Fibroblast of skin of back (primary cell): Measurements from ENCODE around the gene KCNG4. TPM values are rescaled to one million over a fixed set of nuclear protein-coding genes. Genes with fewer than 3 reads are reported as not detected.

Source experiments
- DNase-seq: peaks from one replicate; pipeline ENCODE4 v3.0.0-alpha.2; 2013
- polyA plus RNA-seq, 2 experiments: library from polyadenylated mRNA; unstranded; fragments of 120-200 nt; gene quantifications; one replicate each; pipeline ENCODE4 v1.2.1, GENCODE V29; 2013; ENCODE audit not compliant: insufficient read length in 2 of 2

The KCNG4 gene, protein sequence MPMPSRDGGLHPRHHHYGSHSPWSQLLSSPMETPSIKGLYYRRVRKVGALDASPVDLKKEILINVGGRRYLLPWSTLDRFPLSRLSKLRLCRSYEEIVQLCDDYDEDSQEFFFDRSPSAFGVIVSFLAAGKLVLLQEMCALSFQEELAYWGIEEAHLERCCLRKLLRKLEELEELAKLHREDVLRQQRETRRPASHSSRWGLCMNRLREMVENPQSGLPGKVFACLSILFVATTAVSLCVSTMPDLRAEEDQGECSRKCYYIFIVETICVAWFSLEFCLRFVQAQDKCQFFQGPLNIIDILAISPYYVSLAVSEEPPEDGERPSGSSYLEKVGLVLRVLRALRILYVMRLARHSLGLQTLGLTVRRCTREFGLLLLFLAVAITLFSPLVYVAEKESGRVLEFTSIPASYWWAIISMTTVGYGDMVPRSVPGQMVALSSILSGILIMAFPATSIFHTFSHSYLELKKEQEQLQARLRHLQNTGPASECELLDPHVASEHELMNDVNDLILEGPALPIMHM
- polyA plus RNA-seq (2013, experiment 1 of 2; ENCODE audit: insufficient read length) = not detected
- polyA plus RNA-seq (2013, experiment 2 of 2; ENCODE audit: insufficient read length) = 0.02 TPM

DNA sequence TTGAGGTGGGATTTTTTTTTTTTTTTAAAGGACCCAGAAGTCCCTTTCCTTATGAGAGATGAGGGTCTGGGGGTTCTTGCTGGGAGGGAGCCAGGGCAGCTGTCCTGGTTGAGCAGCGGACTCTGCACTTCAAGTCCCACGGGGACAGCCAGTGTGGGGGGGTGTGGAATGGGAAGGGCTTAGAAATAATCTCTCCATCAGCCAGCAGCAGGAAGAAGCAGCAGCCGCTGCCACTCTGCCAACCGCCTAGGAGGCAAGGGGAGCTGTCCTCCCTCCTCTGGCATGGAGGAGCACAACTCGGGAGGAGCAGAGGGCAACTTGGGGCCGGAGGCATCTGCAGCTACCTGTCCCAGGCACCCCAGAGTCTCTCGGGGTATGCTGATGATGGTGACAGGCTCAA lies at the start of gene KCNG4:
Gene KCNG4, minus strand, starts transcription at position 104 of the 400 bp plus-strand sequence. CDS start 2,527 bp downstream, outside the sequence.
- DNase-seq = no peak

DNA sequence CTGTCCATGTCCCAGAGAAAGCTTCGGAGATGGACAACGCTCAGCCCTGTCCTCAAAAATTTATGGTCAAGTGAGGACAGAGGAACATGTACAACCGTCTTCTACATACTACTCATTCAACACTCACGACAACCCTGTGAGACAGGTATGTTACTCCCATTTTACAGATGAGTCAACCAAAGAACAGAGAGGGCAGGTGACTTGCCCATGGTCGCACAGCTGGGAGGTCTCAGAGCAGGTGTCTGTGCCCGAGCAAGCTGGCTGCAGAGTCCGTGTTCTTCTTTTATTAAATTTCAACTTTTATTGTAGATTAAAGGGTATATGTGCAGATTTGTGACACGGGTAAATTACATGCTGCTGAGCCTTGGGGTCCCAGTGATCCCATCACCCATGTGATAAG lies 49.1 kb upstream of the KCNG4 start:
- no peak for DNase-seq

DNA sequence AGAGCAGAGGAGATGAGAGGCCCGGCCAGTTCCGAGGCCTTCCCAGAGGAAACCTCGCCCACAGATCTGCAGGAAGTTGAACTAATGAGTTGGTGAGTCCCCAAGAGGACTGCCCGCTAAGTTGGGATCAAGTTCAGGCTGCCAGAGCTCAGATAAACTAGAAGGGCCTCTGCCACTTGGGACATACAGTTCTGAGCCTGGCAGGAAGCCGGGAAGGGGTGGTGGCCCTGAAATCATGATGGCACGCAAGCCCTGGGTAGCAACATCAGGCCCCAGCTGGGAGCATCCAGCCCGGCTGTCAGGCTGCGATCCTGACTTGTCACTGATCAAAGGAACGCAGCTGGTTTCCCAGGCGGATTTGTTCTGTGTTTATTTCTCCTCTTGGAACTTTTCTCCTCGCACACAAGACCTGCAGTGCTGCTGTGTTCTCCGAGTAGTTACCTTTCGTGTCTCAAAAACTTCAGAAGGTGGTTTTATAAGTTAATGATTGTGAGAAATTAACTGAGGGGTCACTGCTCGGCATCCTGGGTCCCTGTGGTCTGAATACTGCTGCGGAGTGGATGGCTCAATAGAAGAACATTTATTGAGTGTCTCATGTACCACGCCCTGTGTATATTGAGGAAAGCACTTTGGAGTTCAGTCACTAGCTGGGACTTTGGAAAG lies 46.9 kb upstream of the KCNG4 start:
- peak; percentile 83 for DNase-seq

DNA sequence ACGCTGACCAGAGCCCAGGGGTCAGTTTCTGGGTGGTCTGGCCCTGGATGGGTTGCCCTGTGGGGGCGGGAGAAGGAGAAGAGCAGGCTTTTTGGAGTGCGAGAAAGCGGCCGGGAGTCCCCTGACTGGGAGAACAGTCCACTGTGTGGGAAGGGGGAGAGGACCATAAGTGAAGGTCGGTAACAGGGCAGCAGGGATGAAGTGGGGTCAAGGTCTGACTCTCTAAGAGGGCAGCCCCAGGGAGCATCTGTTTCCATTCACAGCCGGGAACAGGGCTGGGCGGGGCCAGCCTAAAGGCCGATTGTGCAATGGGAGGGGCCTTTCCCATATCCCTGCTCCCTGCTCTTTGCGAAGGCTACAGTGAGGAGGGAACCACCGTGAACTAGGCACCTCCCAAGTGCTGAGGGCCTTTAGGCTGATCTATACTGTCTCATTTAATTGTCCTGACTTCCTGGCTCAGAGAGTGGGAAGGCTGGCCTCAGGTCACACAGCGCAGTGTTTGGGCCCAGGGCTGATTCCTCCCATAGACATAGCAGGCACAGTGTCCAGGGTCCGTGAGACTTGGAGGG lies 44.4 kb upstream of the KCNG4 start:
- peak; percentile 27 for DNase-seq

DNA sequence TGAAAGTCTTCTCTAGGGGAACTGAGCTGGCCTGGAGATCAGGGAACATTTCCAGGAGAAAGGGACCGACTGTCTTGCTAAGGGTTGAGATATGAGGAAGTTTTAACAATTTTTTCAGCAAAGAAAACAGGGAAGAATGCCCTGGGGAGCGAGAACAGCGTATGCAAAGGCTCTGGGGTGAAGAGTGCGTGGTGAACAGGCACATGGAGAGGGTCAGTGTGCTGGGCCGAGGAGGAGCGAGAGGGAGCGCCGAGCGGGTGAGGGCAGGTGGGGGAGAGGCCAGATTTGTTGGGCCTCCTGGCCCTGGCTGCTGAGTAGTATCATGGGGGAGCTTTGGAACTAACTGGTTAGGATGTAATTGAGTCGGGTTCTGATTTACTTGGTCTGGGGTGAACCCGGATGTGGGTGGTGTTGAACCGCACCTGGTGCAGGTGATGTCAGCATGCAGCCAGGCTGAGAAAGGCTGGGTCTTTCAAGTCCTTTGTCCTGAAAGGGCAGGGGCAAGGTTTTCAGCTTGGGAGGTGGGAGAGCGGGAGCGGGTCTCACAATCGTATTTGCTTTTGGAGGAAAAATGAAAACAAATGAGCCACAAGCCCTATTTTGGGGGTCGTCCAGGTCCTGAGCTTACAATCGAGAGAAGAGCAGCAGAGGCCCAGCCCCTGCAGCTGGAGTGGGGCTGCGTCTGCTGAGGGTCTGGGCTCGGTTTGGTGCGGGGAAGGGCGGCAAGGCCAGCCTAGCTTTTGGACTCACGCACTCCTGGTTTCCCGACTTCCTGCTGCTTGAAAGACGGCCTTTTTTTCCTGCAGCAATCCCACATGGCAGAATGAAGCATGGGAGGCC lies 43.7 kb upstream of the KCNG4 start:
- DNase-seq = peak; percentile 41

DNA sequence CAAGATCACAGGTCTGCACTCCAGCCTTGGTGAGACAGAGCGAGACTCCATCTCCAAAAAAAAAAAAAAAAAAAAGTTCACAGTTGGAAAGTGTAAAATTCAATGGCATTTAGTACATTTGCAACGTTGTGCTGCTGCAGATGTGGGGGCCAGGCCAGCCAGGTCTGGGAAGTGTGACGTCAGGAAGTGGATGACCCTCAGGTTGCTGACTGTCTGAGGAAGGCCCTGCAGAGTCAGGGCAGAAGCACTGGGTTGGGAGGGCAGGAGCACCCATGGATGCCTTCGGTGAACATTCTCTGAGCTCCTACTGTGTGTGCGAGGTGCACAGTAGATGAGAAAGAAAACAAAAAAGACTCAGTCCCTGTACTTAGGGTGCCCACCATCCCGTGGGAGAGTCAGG lies 42.7 kb upstream of the KCNG4 start:
- no peak for DNase-seq

DNA sequence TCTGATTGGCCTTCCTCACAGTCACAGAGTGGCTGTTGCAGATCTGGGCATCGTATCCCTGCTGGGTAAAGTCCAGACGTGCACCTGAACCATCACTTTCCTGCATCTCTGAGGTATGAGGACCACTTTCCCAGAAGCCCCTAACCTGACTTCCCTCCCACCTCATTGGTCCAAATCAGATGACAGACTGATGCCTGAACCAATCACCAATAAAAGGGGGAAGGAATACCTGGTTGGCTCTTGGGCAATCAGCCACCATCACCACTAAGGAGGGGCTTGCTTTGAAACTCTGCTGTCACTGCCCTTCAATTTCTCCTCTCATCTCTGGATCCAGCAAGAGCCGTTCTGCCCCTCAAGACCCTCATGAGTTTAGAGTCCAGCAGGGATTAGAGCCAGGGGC lies 41.3 kb upstream of the KCNG4 start:
- DNase-seq = peak; percentile 49

DNA sequence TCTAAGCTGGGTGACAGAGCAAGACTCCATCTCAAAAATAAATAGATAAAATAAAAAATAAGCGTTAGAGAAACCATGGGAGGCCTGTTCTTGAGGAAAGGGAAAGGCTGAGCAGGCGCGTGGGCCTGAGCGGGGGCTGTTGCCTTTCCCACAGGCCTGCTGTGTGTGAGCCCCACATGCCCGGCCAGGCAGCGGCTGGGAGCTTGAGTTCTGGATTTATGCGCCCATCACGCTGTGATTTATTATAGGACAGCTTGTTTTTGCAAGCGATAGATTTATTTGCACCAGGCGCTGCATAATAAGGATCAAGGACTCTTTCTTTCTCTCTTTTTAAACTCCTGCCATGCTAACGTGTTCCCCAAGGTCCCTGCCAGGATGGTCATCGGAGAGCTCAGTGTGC lies 40.1 kb upstream of the KCNG4 start:
- no peak for DNase-seq

DNA sequence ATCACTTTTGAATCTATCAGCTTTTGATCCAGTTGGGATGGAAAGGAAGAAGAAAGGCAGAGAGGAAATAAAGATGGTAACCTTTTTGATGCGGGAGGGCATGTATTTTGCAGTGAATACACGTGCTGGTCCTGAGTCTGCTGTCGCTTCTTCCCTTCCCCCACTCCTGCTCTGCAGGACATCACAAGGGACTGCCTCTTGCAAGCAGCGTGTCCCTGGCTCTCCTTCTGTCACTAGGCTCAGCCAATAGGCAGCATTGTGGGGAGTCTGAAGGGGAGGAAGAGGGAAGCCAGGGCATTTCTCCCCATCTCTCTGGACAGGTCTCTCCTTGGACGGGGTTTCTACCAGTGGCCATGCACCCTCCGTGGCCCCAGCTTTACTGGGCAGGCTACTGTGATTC lies 39.2 kb upstream of the KCNG4 start:
- no peak for DNase-seq

DNA sequence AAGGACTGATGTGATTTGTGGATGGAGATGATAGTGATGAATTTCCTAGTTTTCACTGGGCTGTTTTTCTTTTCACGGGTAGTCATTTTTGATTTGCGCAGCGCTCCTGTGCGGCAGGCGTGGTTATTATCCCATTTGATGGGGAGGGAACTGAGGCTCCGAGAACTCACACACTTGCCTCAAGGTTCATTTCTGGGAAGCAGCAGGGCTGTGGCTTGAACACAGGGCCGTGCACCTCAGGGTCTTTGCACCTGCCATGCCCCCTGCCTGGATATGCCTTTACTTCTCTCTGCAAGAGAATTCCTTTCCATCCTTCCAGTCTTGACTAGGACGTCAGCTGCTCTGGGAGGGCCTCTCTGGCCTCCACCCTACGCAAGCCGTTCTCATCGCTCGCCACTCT lies 38.5 kb upstream of the KCNG4 start:
- no peak for DNase-seq

DNA sequence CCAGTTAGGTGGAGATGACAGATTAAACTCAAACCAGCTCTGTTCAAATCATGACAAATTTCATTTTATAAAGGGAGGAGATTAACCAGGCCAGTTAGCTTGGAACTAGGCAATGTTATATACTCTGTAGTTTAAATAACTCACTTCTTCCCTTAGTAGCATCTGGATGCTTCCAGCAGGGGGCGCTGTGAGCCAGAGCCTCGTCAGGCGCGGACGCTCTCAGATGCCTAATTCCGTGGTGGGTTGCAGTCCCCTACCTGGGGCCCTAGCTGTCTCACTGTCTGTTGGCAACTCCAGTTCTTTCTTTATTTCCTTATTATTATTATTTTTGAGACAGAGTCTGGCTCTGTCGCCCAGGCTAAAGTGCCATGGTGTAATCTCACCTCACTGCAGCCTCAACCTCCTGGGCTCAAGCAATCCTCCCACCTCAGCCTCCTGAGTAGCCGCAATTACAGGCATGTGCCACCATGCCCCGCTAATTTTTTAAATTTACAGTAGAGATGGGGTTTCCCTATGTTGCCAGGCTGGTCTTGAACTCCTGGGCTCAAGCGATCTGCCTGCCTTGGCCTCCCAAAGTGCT lies 37.5 kb upstream of the KCNG4 start:
- DNase-seq = peak; percentile 54

DNA sequence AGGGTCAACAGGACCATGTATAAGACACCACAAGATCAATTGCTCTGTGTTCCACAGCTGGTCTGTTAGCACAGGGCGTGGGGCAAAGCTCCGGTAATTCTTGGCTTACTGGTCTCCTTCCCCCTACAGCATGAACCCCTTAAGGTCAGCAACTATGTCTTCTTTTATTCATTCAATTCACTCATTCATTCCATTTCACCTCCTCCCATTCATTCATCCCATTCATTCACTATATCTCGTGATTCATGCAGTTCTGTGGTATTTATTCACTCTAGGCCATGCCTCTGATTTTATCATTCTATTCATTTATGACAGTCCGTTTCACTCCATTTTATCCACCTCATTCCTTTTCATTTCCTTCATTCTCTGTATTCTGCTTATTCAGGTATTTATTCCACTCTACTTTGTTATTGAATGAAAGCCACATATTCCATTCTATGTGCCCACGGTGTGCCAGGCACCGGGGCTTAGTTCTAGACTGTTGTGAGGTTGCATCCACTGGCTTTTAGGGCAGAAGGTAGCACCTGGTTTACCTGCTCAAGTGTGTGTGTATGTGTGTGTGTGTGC lies 35.9 kb upstream of the KCNG4 start:
- DNase-seq = no peak

DNA sequence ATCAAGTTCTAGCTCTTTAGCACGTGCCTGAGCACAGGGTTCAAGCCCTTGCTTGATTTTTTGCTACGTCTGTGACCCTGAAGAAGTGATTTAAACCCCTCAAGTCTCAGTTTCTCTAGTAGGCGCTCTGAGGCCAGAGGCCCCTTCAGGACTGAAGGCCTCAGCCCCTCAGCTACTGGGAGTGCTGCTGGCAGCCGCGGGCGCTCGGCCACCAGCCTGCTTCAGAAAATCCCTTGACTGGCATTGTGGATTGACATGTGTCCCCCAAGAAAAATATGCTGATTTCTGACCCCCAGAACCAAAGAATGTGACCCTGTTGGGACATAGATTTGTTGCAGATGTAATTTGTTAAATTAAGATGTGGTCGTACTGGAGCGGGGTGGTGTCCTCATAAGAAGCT lies 34.7 kb upstream of the KCNG4 start:
- no peak for DNase-seq

DNA sequence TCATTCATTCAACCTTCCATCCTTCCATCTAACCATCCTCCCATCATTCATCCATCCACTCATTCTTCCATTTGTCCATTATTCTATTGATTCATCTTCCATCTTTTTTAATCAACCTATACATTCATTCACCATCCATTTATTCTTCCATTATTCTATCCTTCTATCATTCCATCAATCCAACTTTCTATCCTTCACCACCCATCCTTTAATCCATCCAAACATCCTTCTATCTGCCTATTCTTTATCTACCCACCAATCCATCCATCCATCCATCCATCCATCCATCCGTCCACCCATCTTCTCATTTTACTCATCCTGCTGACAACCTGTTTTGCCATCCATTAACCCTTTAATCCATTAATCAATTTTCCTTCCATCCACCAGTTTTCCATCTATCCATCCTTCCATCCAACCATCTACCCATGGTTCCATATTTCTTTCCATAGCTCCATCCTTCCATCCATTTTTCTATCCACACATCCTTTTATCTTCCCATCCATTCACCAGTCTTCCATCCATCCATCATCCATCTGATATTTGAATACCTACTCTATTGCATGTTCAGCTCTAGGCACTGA lies 33.0 kb upstream of the KCNG4 start:
- DNase-seq = no peak

DNA sequence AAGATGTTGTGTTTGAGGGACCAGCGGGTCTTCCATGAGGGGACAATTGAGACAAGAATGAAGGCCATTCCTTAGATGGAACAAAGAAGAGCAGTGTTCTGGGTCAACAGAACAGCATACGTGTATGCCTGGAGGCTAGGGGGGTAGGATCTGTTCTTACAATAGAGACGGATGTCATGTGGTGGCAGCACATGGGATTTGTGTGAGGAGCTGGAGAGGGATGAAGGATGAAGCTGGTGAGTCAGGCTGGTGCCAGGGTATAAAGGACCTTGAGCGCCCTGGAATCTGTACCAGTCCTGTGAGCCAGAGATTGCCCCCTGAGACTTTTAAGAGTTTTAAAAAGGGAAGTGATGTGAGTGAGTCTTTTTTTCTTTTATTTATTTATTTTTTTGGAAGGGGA lies 32.1 kb upstream of the KCNG4 start:
- DNase-seq = no peak

DNA sequence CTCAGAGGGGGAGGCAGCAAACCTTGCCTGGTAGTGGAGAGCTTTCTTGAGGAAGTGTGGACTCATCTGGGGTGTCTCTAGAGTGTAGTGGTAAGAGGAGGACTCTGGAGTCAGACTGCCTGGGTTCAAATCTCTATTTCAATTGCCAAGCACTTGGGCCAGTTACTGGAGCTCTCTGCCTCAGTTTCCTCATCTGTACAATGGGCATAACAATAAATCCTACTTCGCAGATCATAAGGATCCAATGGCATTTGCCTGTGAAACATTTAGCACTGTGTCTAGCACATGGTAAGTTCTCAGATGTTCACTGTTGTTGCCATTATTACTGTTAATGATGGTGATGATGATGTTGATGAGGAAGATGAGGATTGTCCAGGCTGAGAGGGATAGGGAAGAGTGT lies 31.2 kb upstream of the KCNG4 start:
- no peak for DNase-seq

DNA sequence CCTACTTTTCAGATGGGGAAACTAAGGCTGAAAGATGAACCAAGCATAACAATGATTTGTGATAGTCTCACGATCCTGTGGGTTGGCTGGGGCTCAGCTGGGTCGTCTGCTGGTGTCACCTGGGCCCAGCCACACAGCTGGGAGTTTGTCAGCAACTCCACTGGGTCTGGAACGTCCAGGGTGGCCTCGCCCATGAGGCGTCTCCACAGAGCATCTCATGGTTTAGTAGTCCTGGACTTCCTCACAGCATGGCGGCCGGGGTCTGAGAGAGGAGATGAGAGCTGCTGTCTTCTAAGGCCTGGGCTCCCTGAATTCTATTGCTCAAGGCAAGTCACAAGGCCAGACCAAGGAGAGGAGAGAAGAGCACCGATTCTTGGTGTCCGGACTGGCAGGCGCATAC lies 30.7 kb upstream of the KCNG4 start:
- DNase-seq = no peak

DNA sequence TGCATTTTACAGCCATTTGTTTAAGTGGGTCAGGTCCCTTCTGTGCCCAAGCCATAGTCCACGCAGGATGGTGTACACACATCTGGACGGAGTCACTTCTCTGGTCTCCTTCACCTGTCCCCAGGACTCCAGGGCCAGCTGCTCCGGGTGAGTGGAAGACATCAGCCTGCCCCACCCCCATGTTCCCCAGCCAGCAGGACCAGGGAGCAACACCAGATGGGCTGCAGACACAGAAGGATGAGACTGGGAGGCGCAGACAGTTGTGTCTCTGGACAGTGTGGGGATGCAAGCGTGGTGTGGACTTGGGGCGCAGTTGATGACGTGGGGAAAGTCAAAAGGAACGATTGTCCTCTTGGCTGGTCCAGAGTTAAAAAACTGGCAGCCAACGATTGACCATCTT lies 30.3 kb upstream of the KCNG4 start:
- no peak for DNase-seq

DNA sequence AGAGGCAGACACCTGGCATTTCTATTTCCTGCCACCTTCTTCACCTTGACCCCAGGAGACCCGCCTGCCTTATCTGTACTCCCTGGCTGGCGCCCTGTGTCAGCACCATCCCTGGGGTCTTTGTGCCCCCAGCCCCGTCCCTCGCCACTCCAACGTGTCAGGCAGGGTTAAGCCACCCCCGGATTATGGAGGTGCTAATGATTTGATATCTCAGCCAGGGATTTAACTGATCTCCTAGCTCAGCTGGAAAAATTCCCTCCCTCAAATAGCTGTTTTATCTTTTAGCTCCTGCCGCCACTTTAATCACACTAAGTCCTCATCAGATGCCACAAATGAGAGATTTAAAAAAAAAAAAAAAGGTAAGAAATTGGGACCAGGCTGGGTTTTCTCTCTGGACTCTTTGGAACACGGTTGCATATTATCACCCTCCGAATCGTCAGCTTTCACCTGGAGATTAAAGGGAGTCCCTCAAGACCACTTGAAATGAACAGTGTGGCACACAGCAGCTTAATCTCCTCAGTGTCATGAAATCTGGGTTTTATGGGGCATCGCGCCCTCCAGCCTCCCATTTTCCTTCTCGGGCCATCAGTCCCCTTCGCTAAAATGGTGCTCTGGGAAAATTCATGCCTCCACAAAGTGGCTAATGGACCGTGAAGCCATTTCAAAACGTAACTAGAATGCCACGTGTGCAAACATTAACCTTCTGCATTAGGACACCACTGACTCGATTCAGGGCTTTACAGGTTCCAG lies 28.7 kb upstream of the KCNG4 start:
- no peak for DNase-seq

DNA sequence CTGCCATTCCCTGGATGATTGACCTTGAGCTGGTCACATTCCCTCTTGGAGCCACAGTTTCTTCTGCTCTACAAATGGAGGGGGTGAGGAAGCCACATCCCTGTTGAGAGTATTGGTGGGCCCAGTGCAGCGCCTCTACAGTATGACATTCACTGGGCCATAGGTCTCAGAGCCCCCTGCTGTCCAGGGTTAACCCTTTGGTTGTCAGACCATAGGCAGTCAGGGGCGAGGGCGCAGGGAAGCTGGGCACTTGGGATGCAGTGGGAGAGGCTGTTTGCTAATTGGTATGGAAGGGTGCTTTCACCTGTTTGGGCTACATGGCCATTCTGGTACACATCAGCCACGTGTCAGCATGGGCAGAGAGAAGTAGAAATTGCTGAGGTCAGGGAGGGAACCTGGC lies 27.6 kb upstream of the KCNG4 start:
- DNase-seq = no peak

DNA sequence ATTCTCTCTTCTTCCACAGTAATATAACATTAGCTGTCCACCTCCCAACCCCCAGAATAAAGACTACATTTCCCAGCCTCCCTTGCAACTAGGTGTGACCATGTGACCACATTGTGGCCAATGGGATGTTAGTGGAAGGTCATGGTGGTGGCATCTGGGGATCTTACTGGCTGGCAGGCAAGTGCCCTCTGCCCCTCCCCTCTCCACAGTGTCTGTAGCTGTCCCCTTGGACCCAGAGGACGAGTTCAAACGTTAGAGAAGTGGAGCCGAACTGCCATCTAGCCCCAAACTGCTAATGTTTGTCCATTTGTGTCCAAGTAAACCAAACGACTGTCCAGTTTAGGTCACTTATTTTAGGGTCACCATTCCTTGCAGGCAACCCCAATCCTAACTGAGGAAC lies 26.6 kb upstream of the KCNG4 start:
- DNase-seq = peak; percentile 75
